GM10266 (cell line): ENCODE results near the gene JAKMIP1.

Experiments used
- DNase-seq: peaks from one replicate; pipeline ENCODE4 v3.0.0; 2012; ENCODE audit errors: extremely low spot score
- CTCF ChIP-seq: IDR thresholded peaks from 2 replicates; pipeline ENCODE4 v1.5.1; 2012; ENCODE audit warnings: mild to moderate bottlenecking, low read depth; ENCODE audit not compliant: control insufficient read depth, insufficient read depth; ENCODE audit errors: missing control alignments

JAKMIP1 gene

GRCh38 chr4:6085028-6085690 lies 115.2 kb downstream of the JAKMIP1 start:
- TF ChIP-seq CTCF = no peak
- DNase-seq = no peak

- no peak for TF ChIP-seq CTCF
- DNase-seq = no peak
Measured at GRCh38 chr4:6079965-6080364, 120.4 kb downstream of the JAKMIP1 start.

GRCh38 chr4:6078560-6078959 lies 121.8 kb downstream of the JAKMIP1 start:
- DNase-seq = no peak
- TF ChIP-seq CTCF = no peak

- peak; percentile 28 for TF ChIP-seq CTCF
- DNase-seq = peak; percentile 26
Measured at GRCh38 chr4:6076391-6076790, 124.0 kb downstream of the JAKMIP1 start.

- TF ChIP-seq CTCF = no peak
- no peak for DNase-seq
Measured at GRCh38 chr4:6074758-6075157, 125.6 kb downstream of the JAKMIP1 start.

- DNase-seq = no peak
- no peak for TF ChIP-seq CTCF
Measured at GRCh38 chr4:6071959-6072720, 128.2 kb downstream of the JAKMIP1 start.
